Right lobe of liver (tissue), 6 donors: ENCODE measurements around the gene RTL5. TPM values are rescaled to one million over a fixed set of nuclear protein-coding genes. Genes with fewer than 3 reads are reported as not detected.

Experiments
- ATAC-seq, 4 donors: fragments of 200-7000 bp; cut with Tn5 transposase; one replicate each; pipeline ENCODE4 v1.9.1; 2020; ENCODE audit warnings: mild to moderate bottlenecking in 4 of 4, moderate library complexity in 4 of 4
- DNase-seq, 3 donors: peaks; one replicate each; pipeline ENCODE4 v3.0.0-alpha.2; 2020
- H3K27ac ChIP-seq, 3 donors: fragments of 200-600 bp; one replicate each; pipeline ENCODE4 v1.8.0; 2022
- H3K27me3 ChIP-seq, 2 donors: fragments of 200-600 bp; one replicate each; pipeline ENCODE4 v1.8.0; 2022
- H3K36me3 ChIP-seq, 4 donors: fragments of 200-600 bp; sonication (generic) in 1 of 4; one replicate each; pipeline versions ENCODE4 v1.5.1 to v1.8.0; 2017 to 2022; ENCODE audit warnings: control low read depth in 1 of 4
- H3K4me1 ChIP-seq, 4 donors: fragments of 200-600 bp; sonication (generic) in 1 of 4; one replicate each; pipeline versions ENCODE4 v1.5.1 to v1.8.0; 2017 to 2022; ENCODE audit warnings: control low read depth in 1 of 4
- H3K4me3 ChIP-seq, 3 donors: fragments of 200-600 bp; one replicate each; pipeline ENCODE4 v1.8.0; 2022
- H3K9me3 ChIP-seq, 4 donors: fragments of 200-600 bp; sonication (generic) in 1 of 4; one replicate each; pipeline versions ENCODE4 v1.5.1 to v1.8.0; 2017 to 2022; ENCODE audit warnings: control low read depth in 1 of 4
- CTCF ChIP-seq, 4 donors: fragments of 200-600 bp in 3 of 4; fragments of 450-650 bp in 1 of 4; IDR thresholded peaks; one replicate each; pipeline versions ENCODE4 v1.5.1 to v1.8.0; 2016 to 2022; ENCODE audit warnings: antibody characterized with exemption in 4 of 4, mild to moderate bottlenecking in 2 of 4
- POLR2A ChIP-seq: fragments of 450-650 bp; IDR thresholded peaks from one replicate; pipeline ENCODE4 v1.6.1; 2017; ENCODE audit warnings: antibody characterized with exemption, mild to moderate bottlenecking
- WGBS: methylation state at CpG from one replicate; pipeline ENCODE4 v1.1.6; 2018; ENCODE audit warnings: low coverage, low lambda C conversion rate; ENCODE audit not compliant: insufficient coverage; ENCODE audit errors: missing lambda C conversion rate; 5-methylcytosine and 5-hydroxymethylcytosine counted together
- intact Hi-C, 2 donors: fragments of 100-400 bp; cut with DNase I; formaldehyde crosslinking; loops; one replicate each; pipeline versions ENCODE4 v1.11.2 to v1.14.1; 2022
- total RNA-seq, 6 experiments: library from RNA; depleted of rRNA in 2 of 6; stranded (reverse); fragments of >200 nt in 2 of 6; fragmentation: NEBNext Ultra II Directional in 3 of 6; extraction: Animal tissue kit (Norgen Biotek cat#: 25700) in 3 of 6; gene quantifications; one replicate each; pipeline versions ENCODE4 v1.1.0 to v1.2.4, GENCODE V29; 2016 to 2023
- donor health status: DM: no; HTN: yes; CAD: no.
- donor health status: DM: no; HTN: no; CAD: no.
- donor health status: DM: no; HTN: no; CAD: no.
- donor health status: DM: no; HTN: yes; CAD: no.
- donor health status: DM: no; HTN: yes; CAD: no.

The RTL5 gene
- total RNA-seq, 6 experiments from 2014 or later = 1.2 to 4.1 (median 2.5) TPM

- 83% methylated on average over 2 of the region's 2 CpGs for WGBS
- H3K9me3 ChIP-seq = no peaks in the 10 kb centered on the region
- no peak for ATAC-seq
- no peaks in the 10 kb centered on the region for H3K36me3 ChIP-seq
- no peak overlapping the region for H3K4me3 ChIP-seq
- no peak for DNase-seq
- no peaks in the 10 kb centered on the region for H3K27me3 ChIP-seq
- H3K4me1 ChIP-seq = no peaks in the 10 kb centered on the region
- no peak overlapping the region for H3K27ac ChIP-seq
- intact Hi-C loops = no loop called here
- TF ChIP-seq POLR2A (no peak), CTCF (IDR thresholded peaks at IDR 0.05) (no peak)
Measured at GRCh38 chrX:72117636-72118210, 14.0 kb downstream of the RTL5 start.

DNA sequence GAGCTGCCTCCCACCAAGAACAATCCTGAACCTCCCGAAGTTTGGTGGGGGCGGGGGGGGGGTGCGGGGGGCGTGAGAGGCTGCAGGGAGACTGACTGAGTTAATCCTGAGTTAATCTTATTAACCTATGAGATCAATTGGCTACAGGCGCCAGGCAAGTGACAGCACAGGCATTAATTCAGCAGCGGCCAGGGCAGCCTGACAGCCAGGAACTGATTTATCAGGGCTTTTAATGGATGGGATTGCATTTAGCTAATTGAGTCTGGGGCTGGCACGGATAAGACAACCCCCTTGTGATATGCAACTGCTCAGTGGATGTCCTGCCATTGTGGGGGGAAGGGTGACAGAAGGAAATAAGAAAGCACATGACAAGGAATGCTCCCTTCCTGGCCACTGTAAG, 16.3 kb downstream of the RTL5 start:
- WGBS = 20% methylated on average over 4 of the region's 7 CpGs
- no peak for ATAC-seq
- DNase-seq = no peak
- Histone ChIP-seq H3K4me3 (no peak overlapping the region), H3K27ac (no peak overlapping the region), H3K4me1 (no peaks in the 10 kb centered on the region), H3K9me3 (no peaks in the 10 kb centered on the region), H3K36me3 (no peaks in the 10 kb centered on the region), H3K27me3 (no peaks in the 10 kb centered on the region)
- TF ChIP-seq POLR2A = no peak
- no peak for TF ChIP-seq CTCF (IDR thresholded peaks at IDR 0.05)
- intact Hi-C loops = no loop called here

DNA sequence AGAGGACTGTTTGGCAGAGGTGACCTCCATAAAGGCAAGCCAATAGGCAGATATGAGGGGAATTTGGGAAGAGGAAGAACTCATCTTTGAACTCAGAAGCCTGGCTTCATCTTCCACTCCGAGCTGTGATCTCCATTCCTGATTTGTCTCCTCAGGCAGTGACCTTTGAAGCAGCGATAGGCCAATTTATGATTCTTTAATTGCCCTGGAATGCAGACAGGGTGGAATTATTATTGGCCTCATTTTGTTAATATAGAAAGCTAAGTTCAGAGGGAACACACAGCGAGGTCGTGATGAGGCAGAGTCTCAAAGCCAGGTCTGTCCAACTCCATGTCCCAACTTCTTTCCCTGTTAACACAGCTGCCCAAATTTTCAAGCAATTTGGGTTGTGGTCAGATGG, 16.9 kb downstream of the RTL5 start:
- 77% methylated on average over 4 of the region's 4 CpGs for WGBS
- DNase-seq = no peak
- H3K9me3 ChIP-seq = no peaks in the 10 kb centered on the region
- H3K4me1 ChIP-seq = no peaks in the 10 kb centered on the region
- intact Hi-C loops = no loop called here
- no peaks in the 10 kb centered on the region for H3K36me3 ChIP-seq
- no peak for ATAC-seq
- no peak overlapping the region for H3K4me3 ChIP-seq
- no peaks in the 10 kb centered on the region for H3K27me3 ChIP-seq
- no peak overlapping the region for H3K27ac ChIP-seq
- TF ChIP-seq CTCF (IDR thresholded peaks at IDR 0.05) = no peak
- no peak for TF ChIP-seq POLR2A

GRCh38 chrX:72114306-72114705, 17.4 kb downstream of the RTL5 start:
- Histone ChIP-seq H3K9me3 (no peaks in the 10 kb centered on the region), H3K4me3 (no peak overlapping the region), H3K36me3 (no peaks in the 10 kb centered on the region), H3K4me1 (no peaks in the 10 kb centered on the region), H3K27me3 (no peaks in the 10 kb centered on the region), H3K27ac (no peak overlapping the region)
- 65% methylated on average over 6 of the region's 6 CpGs for WGBS
- intact Hi-C loops = no loop called here
- no peak for ATAC-seq
- no peak for TF ChIP-seq POLR2A
- TF ChIP-seq CTCF (IDR thresholded peaks at IDR 0.05) = no peak
- no peak for DNase-seq

DNA sequence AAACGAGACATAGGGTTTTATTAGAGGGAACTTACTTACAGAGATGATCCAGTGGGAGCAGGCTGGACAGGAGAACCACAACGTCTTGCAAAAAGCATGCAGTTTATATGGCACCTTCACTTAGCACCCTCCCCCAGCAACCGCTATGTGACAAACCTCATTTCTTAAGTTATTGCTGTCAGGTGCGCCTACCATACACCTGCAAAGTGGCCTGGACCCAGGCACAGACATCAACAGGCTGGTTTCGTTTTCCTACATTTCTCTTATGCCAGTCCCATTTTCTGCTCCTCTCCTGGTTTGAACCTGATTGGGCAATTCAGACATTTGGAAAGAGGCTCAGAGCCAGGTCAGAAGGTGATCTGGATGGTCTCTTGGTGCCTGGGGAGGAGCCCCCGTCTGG, 18.3 kb downstream of the RTL5 start:
- no peak for ATAC-seq
- 57% methylated on average over 5 of the region's 6 CpGs for WGBS
- H3K4me1 ChIP-seq = no peaks in the 10 kb centered on the region

More for the DNA sequence above, 18.3 kb downstream of the RTL5 start:
- intact Hi-C loops = no loop called here
- DNase-seq = no peak
- no peak overlapping the region for H3K4me3 ChIP-seq
- no peaks in the 10 kb centered on the region for H3K9me3 ChIP-seq
- no peak for TF ChIP-seq POLR2A
- TF ChIP-seq CTCF (IDR thresholded peaks at IDR 0.05) = no peak
- no peaks in the 10 kb centered on the region for H3K36me3 ChIP-seq
- H3K27ac ChIP-seq = no peak overlapping the region
- H3K27me3 ChIP-seq = no peaks in the 10 kb centered on the region
